Heart left ventricle (tissue), 13 donors: ENCODE measurements around the gene ZNF74.
"Not testable (repeated sequence)": the region's sequence is repeated elsewhere in the genome, so short reads cannot be mapped to it uniquely, and the experiment has no call there.

Experiments used
- CTCF ChIP-seq, 12 donors: fragments of 200-600 bp; sonication (generic) in 4 of 12; IDR thresholded peaks; one replicate each; pipeline versions ENCODE4 v1.5.0 to v1.8.0; 2018 to 2022; ENCODE audit warnings: antibody characterized with exemption in 12 of 12, mild to moderate bottlenecking in 5 of 12
- POLR2A ChIP-seq, 2 donors: fragments of 450-650 bp; IDR thresholded peaks; one replicate each; pipeline ENCODE4 v1.6.1; 2017; ENCODE audit warnings: antibody characterized with exemption in 2 of 2, mild to moderate bottlenecking in 2 of 2, moderate library complexity in 2 of 2
- donor health status: ischemic (EF 13 %, LVEDD 7.1; RV severe dilation, severe dysfunction).
- donor health status: DM: no; HTN: yes; CAD: no.
- donor health status: DM: no; HTN: no; CAD: no.
- donor health status: ischemic (EF 25% LVEDD 6.9; RV normal size, moderate dysfunction).
- donor health status: ischemic (EF 25% LVEDD 5.7; RV mildly dilated, moderate dysfunction).
- donor health status: ischemic (EF 35%, LVEDD 5.7; RV mildly dilated, moderate dysfunction).
- donor health status: nonischemic (EF 11% LVEDD 7.7; RV severe dilation, severe dysfunction).
- donor health status: DM: yes; HTN: yes; CAD: no.
- donor health status: PGD.
- donor health status: ischemic (EF 29% LVEDD 5.4; RV normal size, mild dysfunction).
- donor health status: nonischemic (EF 23%, LVEDD 6.1; RV moderate dilation, normal function).

GRCh38 chr22:20392365-20392881 lies 1.5 kb upstream of the ZNF74 start:
- TF ChIP-seq CTCF, POLR2A (IDR thresholded peaks at IDR 0.05): not testable (repeated sequence)
